IMR-90 (cell line): ENCODE data around the gene LRIT1. TPM values are rescaled to one million over a fixed set of nuclear protein-coding genes. Genes with fewer than 3 reads are reported as not detected.

Source experiments
- ATAC-seq: fragments of 200-7000 bp; cut with Tn5 transposase; 2 replicates; pipeline ENCODE4 v1.9.1; 2020; ENCODE audit warnings: low read depth, mild to moderate bottlenecking, moderate library complexity
- BruUV-seq: library from RNA; stranded (reverse); fragments of 400-500 nt; replicated peaks from 2 replicates; lab custom pipeline; 2021; lab: Mats Ljungman, UMichigan
- CTCF ChIA-PET: fragments of 300-600 bp; formaldehyde crosslinking; extraction: SDS; loops from one replicate; lab custom pipeline; 2021; ENCODE audit warnings: antibody characterized with exemption; lab: Yijun Ruan, JAX
- POLR2A ChIA-PET: fragments of 300-600 bp; sonication (Branson Sonifier 250); formaldehyde crosslinking; loops from one replicate; lab custom pipeline; 2022; ENCODE audit warnings: antibody characterized with exemption; ENCODE audit not compliant: unreplicated experiment; lab: Charles Lee
- DNase-seq: peaks from one replicate; pipeline ENCODE4 v3.0.0; 2013
- H2AFZ ChIP-seq: replicated peaks from 2 replicates; pipeline ENCODE3; 2013; ENCODE audit warnings: low read length, mild to moderate bottlenecking; ENCODE audit not compliant: poor library complexity
- H2AK5ac ChIP-seq: 2 replicates; pipeline ENCODE4 v1.6.1; 2013; ENCODE audit warnings: low read depth, low read length, inconsistent platforms
- H2AK9ac ChIP-seq: replicated peaks from 2 replicates; pipeline ENCODE3; 2013; ENCODE audit warnings: mild to moderate bottlenecking, low read depth, low read length, moderate library complexity; ENCODE audit not compliant: poor library complexity
- H2BK120ac ChIP-seq: 2 replicates; pipeline ENCODE4 v1.6.1; 2013; ENCODE audit warnings: low read depth, low read length, inconsistent platforms
- H2BK15ac ChIP-seq: 3 replicates; pipeline ENCODE4 v1.6.1; 2013; ENCODE audit warnings: low read depth, low read length, inconsistent platforms
- H2BK20ac ChIP-seq: 2 replicates; pipeline ENCODE4 v1.6.1; 2013; ENCODE audit warnings: low read depth, mild to moderate bottlenecking, inconsistent platforms, low read length, moderate library complexity
- H2BK5ac ChIP-seq: 2 replicates; pipeline ENCODE4 v1.6.1; 2013; ENCODE audit warnings: mild to moderate bottlenecking, low read depth, low read length, inconsistent platforms; ENCODE audit not compliant: poor library complexity, severe bottlenecking
- H3K14ac ChIP-seq: replicated peaks from 2 replicates; pipeline ENCODE4 v1.6.1; 2013; ENCODE audit warnings: low read depth, low read length, inconsistent platforms
- H3K18ac ChIP-seq: 2 replicates; pipeline ENCODE4 v1.6.1; 2013; ENCODE audit warnings: low read depth, low read length, control low read depth
- H3K23ac ChIP-seq: 2 replicates; pipeline ENCODE4 v1.6.1; 2013; ENCODE audit warnings: low read depth, low read length, inconsistent platforms
- H3K27ac ChIP-seq: 2 replicates; pipeline ENCODE4 v1.5.1; 2013; ENCODE audit warnings: mild to moderate bottlenecking, control low read depth, low read length; ENCODE audit not compliant: insufficient read depth
- H3K27me3 ChIP-seq: 2 replicates; pipeline ENCODE4 v1.6.1; 2013; ENCODE audit warnings: low read length; ENCODE audit not compliant: control insufficient read depth, insufficient read depth
- H3K36me3 ChIP-seq: 2 replicates; pipeline ENCODE4 v1.6.1; 2013; ENCODE audit warnings: low read length, mixed read lengths; ENCODE audit not compliant: control insufficient read depth, insufficient read depth
- H3K4ac ChIP-seq: 2 replicates; pipeline ENCODE4 v1.6.1; 2013; ENCODE audit warnings: low read depth, low read length, inconsistent platforms
- H3K4me1 ChIP-seq: 2 replicates; pipeline ENCODE4 v1.6.1; 2013; ENCODE audit warnings: low read length, mixed read lengths; ENCODE audit not compliant: control insufficient read depth, insufficient read depth
- H3K4me2 ChIP-seq: 2 replicates; pipeline ENCODE4 v1.6.1; 2013; ENCODE audit warnings: low read depth, mild to moderate bottlenecking, control low read depth, low read length, moderate library complexity
- H3K4me3 ChIP-seq: 2 replicates; pipeline ENCODE4 v1.5.1; 2013; ENCODE audit warnings: low read depth, mild to moderate bottlenecking, control low read depth, low read length, moderate library complexity; ENCODE audit not compliant: insufficient read depth
- H3K56ac ChIP-seq: 2 replicates; pipeline ENCODE4 v1.6.1; 2013; ENCODE audit warnings: low read length, inconsistent platforms; ENCODE audit not compliant: insufficient read depth; ENCODE audit errors: extremely low read depth
- H3K79me1 ChIP-seq, 2 experiments: 2 replicates each; pipeline ENCODE4 v1.6.1; 2013; ENCODE audit warnings: low read length in 2 of 2, inconsistent platforms in 1 of 2, low read depth in 1 of 2
- H3K9ac ChIP-seq: 2 replicates; pipeline ENCODE4 v1.6.1; 2013; ENCODE audit warnings: low read depth, low read length, control low read depth
- H3K9me1 ChIP-seq: 2 replicates; pipeline ENCODE4 v1.6.1; 2013; ENCODE audit warnings: low read length, inconsistent platforms; ENCODE audit not compliant: insufficient read depth
- H3K9me3 ChIP-seq: 2 replicates; pipeline ENCODE4 v1.6.1; 2013; ENCODE audit warnings: low read length; ENCODE audit not compliant: control insufficient read depth, insufficient read depth
- H4K20me1 ChIP-seq: 2 replicates; pipeline ENCODE4 v1.6.1; 2013; ENCODE audit warnings: low read length, inconsistent platforms; ENCODE audit not compliant: insufficient read depth
- H4K5ac ChIP-seq: 2 replicates; pipeline ENCODE4 v1.6.1; 2013; ENCODE audit warnings: mild to moderate bottlenecking, low read depth, low read length, control low read depth
- H4K8ac ChIP-seq, 2 experiments: 2 replicates each; pipeline ENCODE4 v1.6.1; 2013; ENCODE audit warnings: low read depth in 2 of 2, low read length in 2 of 2, control low read depth in 1 of 2, inconsistent platforms in 1 of 2
- H4K91ac ChIP-seq: 2 replicates; pipeline ENCODE4 v1.6.1; 2013; ENCODE audit warnings: low read depth, low read length, inconsistent platforms; ENCODE audit not compliant: insufficient read depth
- CEBPB ChIP-seq: IDR thresholded peaks from 2 replicates; pipeline ENCODE4 v1.6.1; 2012; ENCODE audit warnings: low read depth, low read length, improper control_type of control experiment
- FOS ChIP-seq: fragments of 150-350 bp; IDR thresholded peaks from 2 replicates; pipeline ENCODE4 v1.6.1; 2016; ENCODE audit warnings: low read depth, low read length
- POLR2A ChIP-seq: IDR thresholded peaks from 2 replicates; pipeline ENCODE4 v1.6.1; 2012; ENCODE audit warnings: mild to moderate bottlenecking, low read depth, low read length
- RAD21 ChIP-seq: IDR thresholded peaks from 2 replicates; pipeline ENCODE4 v1.6.1; 2012; ENCODE audit warnings: low read length, improper control_type of control experiment
- WGBS, 2 experiments: methylation state at CpG; one replicate each; pipeline versions ENCODE4 v1.1.5 to v1.1.7; 2013; ENCODE audit warnings: missing lambda C conversion rate in 2 of 2; ENCODE audit not compliant: insufficient read length in 1 of 2; ENCODE audit errors: extremely low coverage in 2 of 2; 5-methylcytosine and 5-hydroxymethylcytosine counted together
- dilution Hi-C: fragments of 300-500 bp; cut with HindIII; formaldehyde crosslinking; loops from one replicate; pipeline ENCODE4 v1.14.3; 2018; ENCODE audit warnings: low sequenced_read_pairs; ENCODE audit not compliant: unreplicated experiment
- in situ Hi-C: fragments of 300-500 bp; cut with MboI; formaldehyde crosslinking; loops from 3 replicates; pipeline ENCODE4 v1.14.3; 2019; ENCODE audit warnings: low sequenced_read_pairs, inconsistent platforms, mixed read lengths
- intact Hi-C: fragments of 100-400 bp; cut with micrococcal nuclease; formaldehyde crosslinking; loops from 2 replicates; pipeline ENCODE4 v1.10.0; 2022
- polyA plus RNA-seq, 3 experiments: library from polyadenylated mRNA; depleted of rRNA; stranded (reverse); fragments of >200 nt; gene quantifications; 2 replicates each; pipeline ENCODE4 v1.2.3, GENCODE V29; 2012; ENCODE audit warnings: low replicate concordance in 1 of 3
- total RNA-seq: library from RNA; depleted of rRNA; stranded (reverse); fragments of >200 nt; gene quantifications from 2 replicates; pipeline ENCODE4 v1.2.3, GENCODE V29; 2012
- TF ChIP-seq, protein P1 (sequence below): fragments of 150-350 bp; IDR thresholded peaks from 2 replicates; pipeline ENCODE4 v1.6.1; 2016; ENCODE audit warnings: low read depth, mild to moderate bottlenecking, low read length, moderate library complexity, borderline replicate concordance
- TF ChIP-seq, protein P2 (sequence below): fragments of 150-350 bp; IDR thresholded peaks from 2 replicates; pipeline ENCODE4 v1.6.1; 2017; ENCODE audit warnings: mild to moderate bottlenecking, antibody characterized with exemption, low read length, low read depth

Gene LRIT1
- total and polyA plus RNA-seq, 2 of the 4 experiments (the other 2 are of a cell fraction), result not detected

DNA sequence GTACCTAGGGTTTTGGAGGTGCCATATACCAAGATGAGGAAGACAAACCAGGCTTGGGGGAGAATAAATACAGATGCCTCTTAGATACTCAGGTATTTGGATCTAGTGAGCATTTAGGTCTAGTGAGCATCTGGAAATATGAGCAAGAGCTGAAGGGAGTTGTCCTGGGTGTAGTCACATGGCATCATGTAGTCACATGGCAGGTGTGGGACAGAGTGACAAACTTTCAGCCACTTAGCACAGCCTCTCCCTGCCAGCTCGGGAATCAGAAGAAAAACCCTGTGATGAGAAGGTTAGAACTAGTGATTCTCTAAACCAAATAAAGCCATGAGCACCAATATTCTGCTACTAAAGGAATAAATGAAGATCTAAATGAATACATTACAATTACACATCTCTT is 27.8 kb upstream of the LRIT1 start:
- Histone ChIP-seq H4K91ac (peak overlapping the region; percentile 40; the same call in 1 of the 2 replicates), H3K4me1 (peaks cover 2% of the 10 kb centered on the region; the same call in 1 of the 2 replicates), H3K56ac (no peak overlapping the region), H2AFZ (no peak overlapping the region), H3K27me3 (no peaks in the 10 kb centered on the region), H3K23ac (no peak overlapping the region), H3K27ac (no peak overlapping the region), H4K8ac (no peak overlapping the region), H3K36me3 (no peaks in the 10 kb centered on the region), H2BK5ac (peak overlapping the region; percentile 16), H3K9ac (no peak overlapping the region), H3K4ac (peak overlapping the region; percentile 48; the same call in 1 of the 2 replicates), H2BK20ac (peak overlapping the region; percentile 54; the same call in 1 of the 2 replicates), H3K18ac (0 out of 2 replicates have a peak overlapping the region, but pooled peaks have one; percentile 19), H2BK120ac (peak overlapping the region; percentile 66), H2AK5ac (0 out of 2 replicates have a peak overlapping the region, but pooled peaks have one; percentile 27), H2AK9ac (no peak overlapping the region), H4K5ac (peak overlapping the region; percentile 17; the same call in 1 of the 2 replicates), H3K9me3 (no peaks in the 10 kb centered on the region), H3K79me1 (no peaks in the 10 kb centered on the region), H3K9me1 (no peaks in the 10 kb centered on the region; the same call in 1 of the 2 replicates), H3K4me2 (no peak overlapping the region), H3K4me3 (no peak overlapping the region), H2BK15ac (peak overlapping the region; percentile 57; the same call in 1 of the 3 replicates), H4K20me1 (no peaks in the 10 kb centered on the region), H3K14ac (no peak overlapping the region)
- dilution Hi-C loops (no loop called here), intact Hi-C loops (loop anchor here (5.0 kb wide), 1 partner anchor 58 kb away; the partner anchor contains the start of gene CCSER2), in situ Hi-C loops (loop anchor here (5.0 to 10.0 kb wide), 2 partner anchors 96 to 263 kb away; no protein-coding TSS in a partner anchor)
- DNase-seq (no peak), ATAC-seq (no peak)
- no peak for TF ChIP-seq CEBPB
- TF ChIP-seq, protein P1, sequence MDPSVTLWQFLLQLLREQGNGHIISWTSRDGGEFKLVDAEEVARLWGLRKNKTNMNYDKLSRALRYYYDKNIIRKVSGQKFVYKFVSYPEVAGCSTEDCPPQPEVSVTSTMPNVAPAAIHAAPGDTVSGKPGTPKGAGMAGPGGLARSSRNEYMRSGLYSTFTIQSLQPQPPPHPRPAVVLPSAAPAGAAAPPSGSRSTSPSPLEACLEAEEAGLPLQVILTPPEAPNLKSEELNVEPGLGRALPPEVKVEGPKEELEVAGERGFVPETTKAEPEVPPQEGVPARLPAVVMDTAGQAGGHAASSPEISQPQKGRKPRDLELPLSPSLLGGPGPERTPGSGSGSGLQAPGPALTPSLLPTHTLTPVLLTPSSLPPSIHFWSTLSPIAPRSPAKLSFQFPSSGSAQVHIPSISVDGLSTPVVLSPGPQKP, result no peak
- TF ChIP-seq POLR2A, result no peak
- TF ChIP-seq, protein P2, sequence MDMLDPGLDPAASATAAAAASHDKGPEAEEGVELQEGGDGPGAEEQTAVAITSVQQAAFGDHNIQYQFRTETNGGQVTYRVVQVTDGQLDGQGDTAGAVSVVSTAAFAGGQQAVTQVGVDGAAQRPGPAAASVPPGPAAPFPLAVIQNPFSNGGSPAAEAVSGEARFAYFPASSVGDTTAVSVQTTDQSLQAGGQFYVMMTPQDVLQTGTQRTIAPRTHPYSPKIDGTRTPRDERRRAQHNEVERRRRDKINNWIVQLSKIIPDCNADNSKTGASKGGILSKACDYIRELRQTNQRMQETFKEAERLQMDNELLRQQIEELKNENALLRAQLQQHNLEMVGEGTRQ, result peak; percentile 62
- no peak for TF ChIP-seq RAD21
- TF ChIP-seq FOS, result no peak
- ChIA-PET POLR2A (no interaction called here), CTCF (interaction anchor here (0.7 to 5.4 kb wide), 3 partner anchors 83 to 268 kb away, joined by 3 to 54 read pairs (median 4); no protein-coding TSS in a partner anchor)
- no CpG with 5 or more reads among the region's 1 CpG for WGBS, 2 experiments
- no TSS peak for BruUV-seq
